Ishikawa (cell line): ENCODE results near the gene MEFV.

Source experiments
- CEBPB ChIP-seq: IDR thresholded peaks from 2 replicates; pipeline ENCODE4 v1.6.1; 2012
- CREB1 ChIP-seq: IDR thresholded peaks from 2 replicates; pipeline ENCODE4 v1.6.1; 2012; ENCODE audit warnings: low read depth
- EGR1 ChIP-seq: IDR thresholded peaks from 2 replicates; pipeline ENCODE4 v1.6.1; 2012
- EP300 ChIP-seq: IDR thresholded peaks from 2 replicates; pipeline ENCODE4 v1.6.1; 2012; ENCODE audit warnings: borderline replicate concordance
- FOXM1 ChIP-seq: IDR thresholded peaks from 2 replicates; pipeline ENCODE4 v1.6.1; 2012; ENCODE audit warnings: low read depth, borderline replicate concordance
- NFIC ChIP-seq: IDR thresholded peaks from 2 replicates; pipeline ENCODE4 v1.6.1; 2012
- RAD21 ChIP-seq: IDR thresholded peaks from 2 replicates; pipeline ENCODE4 v1.6.1; 2012; ENCODE audit warnings: low read depth
- TAF1 ChIP-seq: IDR thresholded peaks from 2 replicates; pipeline ENCODE4 v1.6.1; 2012; ENCODE audit warnings: low read depth, mild to moderate bottlenecking
- TCF12 ChIP-seq: IDR thresholded peaks from 2 replicates; pipeline ENCODE4 v1.6.1; 2012; ENCODE audit warnings: low read depth
- TEAD4 ChIP-seq: IDR thresholded peaks from 2 replicates; pipeline ENCODE4 v1.6.1; 2012
- YY1 ChIP-seq: IDR thresholded peaks from 2 replicates; pipeline ENCODE4 v1.6.1; 2012; ENCODE audit warnings: low read depth
- ZBTB7A ChIP-seq: IDR thresholded peaks from 2 replicates; pipeline ENCODE4 v1.6.1; 2012; ENCODE audit warnings: low read depth
- TF ChIP-seq, protein P1 (sequence below): IDR thresholded peaks from 2 replicates; pipeline ENCODE4 v1.6.1; 2012
- TF ChIP-seq, protein P2 (sequence below): IDR thresholded peaks from 2 replicates; pipeline ENCODE4 v1.6.1; 2012; ENCODE audit warnings: low read depth, mild to moderate bottlenecking
- TF ChIP-seq, protein P3 (sequence below): IDR thresholded peaks from 2 replicates; pipeline ENCODE4 v1.6.1; 2012

Gene MEFV

DNA sequence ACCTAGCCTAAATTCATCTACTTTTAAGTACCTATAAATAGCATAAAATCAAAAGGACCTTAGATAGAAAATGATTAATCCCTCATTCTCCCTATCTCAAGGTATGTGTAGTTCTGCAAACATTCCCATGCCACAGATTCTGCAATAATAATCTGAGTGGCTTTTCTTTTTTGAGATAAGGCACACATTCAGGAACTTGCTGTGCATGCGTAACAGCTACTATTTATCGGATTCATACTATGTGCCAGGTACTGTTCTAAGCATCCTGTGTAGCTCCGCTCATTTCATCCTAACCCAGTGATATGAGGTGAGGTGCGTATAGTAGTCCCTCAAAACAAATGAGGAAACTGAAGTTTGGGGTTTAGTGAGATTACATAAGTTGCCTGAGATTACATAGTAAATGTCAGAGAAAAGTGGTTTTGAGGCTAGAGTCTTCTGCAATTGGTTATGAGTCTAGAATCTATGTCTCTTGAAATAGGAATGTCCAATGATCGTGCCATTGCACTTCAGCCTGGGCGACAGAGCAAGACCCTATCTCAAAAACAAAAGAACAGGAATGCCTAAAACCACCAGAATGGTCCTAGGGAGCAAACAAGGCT is 24.9 kb upstream of the MEFV start:
- TF ChIP-seq, protein P1, sequence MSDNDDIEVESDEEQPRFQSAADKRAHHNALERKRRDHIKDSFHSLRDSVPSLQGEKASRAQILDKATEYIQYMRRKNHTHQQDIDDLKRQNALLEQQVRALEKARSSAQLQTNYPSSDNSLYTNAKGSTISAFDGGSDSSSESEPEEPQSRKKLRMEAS: no peak
- TF ChIP-seq EP300: no peak
- TF ChIP-seq TCF12: no peak
- TF ChIP-seq EGR1: no peak
- TF ChIP-seq CEBPB: no peak
- TF ChIP-seq NFIC: no peak
- TF ChIP-seq, protein P2, sequence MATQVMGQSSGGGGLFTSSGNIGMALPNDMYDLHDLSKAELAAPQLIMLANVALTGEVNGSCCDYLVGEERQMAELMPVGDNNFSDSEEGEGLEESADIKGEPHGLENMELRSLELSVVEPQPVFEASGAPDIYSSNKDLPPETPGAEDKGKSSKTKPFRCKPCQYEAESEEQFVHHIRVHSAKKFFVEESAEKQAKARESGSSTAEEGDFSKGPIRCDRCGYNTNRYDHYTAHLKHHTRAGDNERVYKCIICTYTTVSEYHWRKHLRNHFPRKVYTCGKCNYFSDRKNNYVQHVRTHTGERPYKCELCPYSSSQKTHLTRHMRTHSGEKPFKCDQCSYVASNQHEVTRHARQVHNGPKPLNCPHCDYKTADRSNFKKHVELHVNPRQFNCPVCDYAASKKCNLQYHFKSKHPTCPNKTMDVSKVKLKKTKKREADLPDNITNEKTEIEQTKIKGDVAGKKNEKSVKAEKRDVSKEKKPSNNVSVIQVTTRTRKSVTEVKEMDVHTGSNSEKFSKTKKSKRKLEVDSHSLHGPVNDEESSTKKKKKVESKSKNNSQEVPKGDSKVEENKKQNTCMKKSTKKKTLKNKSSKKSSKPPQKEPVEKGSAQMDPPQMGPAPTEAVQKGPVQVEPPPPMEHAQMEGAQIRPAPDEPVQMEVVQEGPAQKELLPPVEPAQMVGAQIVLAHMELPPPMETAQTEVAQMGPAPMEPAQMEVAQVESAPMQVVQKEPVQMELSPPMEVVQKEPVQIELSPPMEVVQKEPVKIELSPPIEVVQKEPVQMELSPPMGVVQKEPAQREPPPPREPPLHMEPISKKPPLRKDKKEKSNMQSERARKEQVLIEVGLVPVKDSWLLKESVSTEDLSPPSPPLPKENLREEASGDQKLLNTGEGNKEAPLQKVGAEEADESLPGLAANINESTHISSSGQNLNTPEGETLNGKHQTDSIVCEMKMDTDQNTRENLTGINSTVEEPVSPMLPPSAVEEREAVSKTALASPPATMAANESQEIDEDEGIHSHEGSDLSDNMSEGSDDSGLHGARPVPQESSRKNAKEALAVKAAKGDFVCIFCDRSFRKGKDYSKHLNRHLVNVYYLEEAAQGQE: no peak
- TF ChIP-seq, protein P3, sequence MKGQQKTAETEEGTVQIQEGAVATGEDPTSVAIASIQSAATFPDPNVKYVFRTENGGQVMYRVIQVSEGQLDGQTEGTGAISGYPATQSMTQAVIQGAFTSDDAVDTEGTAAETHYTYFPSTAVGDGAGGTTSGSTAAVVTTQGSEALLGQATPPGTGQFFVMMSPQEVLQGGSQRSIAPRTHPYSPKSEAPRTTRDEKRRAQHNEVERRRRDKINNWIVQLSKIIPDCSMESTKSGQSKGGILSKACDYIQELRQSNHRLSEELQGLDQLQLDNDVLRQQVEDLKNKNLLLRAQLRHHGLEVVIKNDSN: no peak
- no peak for TF ChIP-seq TEAD4
- TF ChIP-seq RAD21: no peak
- no peak for TF ChIP-seq ZBTB7A
- no peak for TF ChIP-seq FOXM1
- no peak for TF ChIP-seq TAF1
- no peak for TF ChIP-seq CREB1
- TF ChIP-seq YY1: no peak

DNA sequence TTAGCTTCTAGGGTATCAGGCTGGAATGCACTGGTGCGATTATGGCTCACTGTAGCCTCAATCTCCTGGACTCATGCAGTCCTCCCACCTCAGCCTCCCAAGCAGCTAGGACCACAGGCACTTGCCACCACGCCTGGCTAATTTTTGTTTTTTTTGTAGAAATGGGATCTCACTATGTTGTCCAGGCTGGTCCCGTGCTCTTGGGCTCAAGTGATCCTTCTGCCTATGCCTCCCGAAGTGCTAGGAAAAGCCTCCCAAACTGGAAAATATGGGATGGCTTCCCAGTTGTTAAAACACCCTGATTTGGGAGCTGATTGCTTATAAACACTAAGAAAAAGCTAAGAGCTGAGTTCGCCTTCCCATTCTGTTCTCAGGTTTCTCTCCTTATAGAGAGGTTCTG is 20.2 kb upstream of the MEFV start:
- TF ChIP-seq, protein P2: no peak
- TF ChIP-seq FOXM1 (no peak), EP300 (no peak), EGR1 (no peak), TCF12 (no peak)
- TF ChIP-seq, protein P3: no peak
- TF ChIP-seq, protein P1: no peak

DNA sequence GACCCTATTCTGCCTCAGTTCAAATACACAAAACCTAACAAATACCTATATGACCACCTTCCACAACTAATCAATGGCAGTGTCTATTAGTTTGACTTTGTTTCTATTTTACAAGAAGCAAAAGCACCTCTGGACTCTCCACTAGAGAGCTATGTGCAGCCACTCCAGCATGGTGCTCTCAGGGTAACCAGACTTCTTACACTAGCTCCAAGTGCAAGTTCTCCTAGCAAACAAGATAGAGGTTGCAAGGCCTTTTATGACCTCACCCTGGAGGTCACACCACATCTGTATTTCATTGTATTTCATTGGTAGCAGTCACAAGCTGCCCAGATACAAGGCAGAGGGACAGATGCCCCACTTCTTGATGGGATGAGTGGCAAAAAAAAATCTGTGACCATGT is 18.5 kb upstream of the MEFV start:
- TF ChIP-seq, protein P1: no peak
- TF ChIP-seq CREB1: no peak
- TF ChIP-seq, protein P2: no peak
- TF ChIP-seq TCF12: no peak
- no peak for TF ChIP-seq CEBPB
- TF ChIP-seq TAF1: no peak
- TF ChIP-seq ZBTB7A: no peak
- no peak for TF ChIP-seq EP300
- TF ChIP-seq EGR1: no peak
- no peak for TF ChIP-seq YY1
- no peak for TF ChIP-seq FOXM1
- no peak for TF ChIP-seq TEAD4
- TF ChIP-seq RAD21: no peak
- TF ChIP-seq, protein P3: no peak
- TF ChIP-seq NFIC: no peak

DNA sequence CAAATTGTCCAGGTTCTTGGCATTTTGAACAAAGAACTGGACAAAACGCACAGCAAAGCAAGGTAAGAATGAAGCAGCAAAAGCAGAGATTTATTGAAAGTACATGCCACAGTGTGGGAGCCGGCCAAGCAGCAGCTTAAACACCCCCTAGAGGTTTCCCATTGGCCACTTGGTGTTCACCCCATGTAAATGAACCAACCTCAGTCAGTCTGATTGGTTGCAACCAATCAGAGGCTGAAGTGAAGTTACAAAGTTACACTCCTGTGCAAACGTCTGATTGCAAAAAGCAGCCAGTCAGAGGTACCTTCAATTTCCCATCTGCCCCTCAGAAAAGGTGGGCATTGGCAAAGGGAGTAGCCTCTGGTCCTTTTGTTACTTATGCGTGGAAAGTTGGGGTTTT is 18.1 kb upstream of the MEFV start:
- TF ChIP-seq ZBTB7A: no peak
- no peak for TF ChIP-seq YY1
- TF ChIP-seq, protein P3: no peak
